T47D (cell line): ENCODE data around the gene SLC7A8.
"Not testable (repeated sequence)": the region's sequence is repeated elsewhere in the genome, so short reads cannot be mapped to it uniquely, and the experiment has no call there.

ENCODE experiments used
- DNase-seq, 2 experiments: peaks; one replicate each; pipeline versions ENCODE4 v3.0.0 to v3.0.0-alpha.2; 2011 to 2012; ENCODE audit warnings: low read depth in 1 of 2, low spot score in 1 of 2
- JUND ChIP-seq: IDR thresholded peaks from 2 replicates; pipeline ENCODE4 v1.6.1; 2012; ENCODE audit warnings: low read depth
- in situ Hi-C: cut with HindIII; loops from 2 replicates; pipeline ENCODE4 v1.10.0; 2016; ENCODE audit warnings: low sequenced_read_pairs, low pct_unique_long_range_greater_than_20kb

SLC7A8 gene

DNA sequence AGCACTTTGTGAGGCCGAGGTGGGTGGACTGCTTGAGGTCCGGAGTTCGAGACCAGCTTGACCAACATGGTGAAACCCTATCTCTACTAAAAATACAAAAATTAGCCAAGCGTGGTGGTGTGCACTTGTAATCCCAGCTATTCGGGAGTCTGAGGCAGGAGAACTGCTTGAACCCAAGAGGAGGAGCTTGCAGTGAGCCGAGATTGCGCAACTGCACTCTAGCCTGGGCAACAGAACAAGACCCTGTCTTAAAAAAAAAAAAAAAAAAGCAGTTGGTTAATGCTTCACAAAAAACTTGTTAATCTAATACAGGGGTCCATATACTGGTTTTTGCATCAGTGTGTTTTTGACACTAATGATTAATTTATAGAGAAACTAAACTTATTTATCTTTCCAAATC lies 18.5 kb upstream of the SLC7A8 start:
- no peak for TF ChIP-seq JUND
- in situ Hi-C loops = no loop called here
- DNase-seq = no peak

- DNase-seq, in situ Hi-C loops: not testable (repeated sequence)
Observed at GRCh38 chr14:23199141-23199540, 15.7 kb upstream of the SLC7A8 start.

- in situ Hi-C loops, DNase-seq: not testable (repeated sequence)
Observed at GRCh38 chr14:23196487-23196886, 13.0 kb upstream of the SLC7A8 start.

DNA sequence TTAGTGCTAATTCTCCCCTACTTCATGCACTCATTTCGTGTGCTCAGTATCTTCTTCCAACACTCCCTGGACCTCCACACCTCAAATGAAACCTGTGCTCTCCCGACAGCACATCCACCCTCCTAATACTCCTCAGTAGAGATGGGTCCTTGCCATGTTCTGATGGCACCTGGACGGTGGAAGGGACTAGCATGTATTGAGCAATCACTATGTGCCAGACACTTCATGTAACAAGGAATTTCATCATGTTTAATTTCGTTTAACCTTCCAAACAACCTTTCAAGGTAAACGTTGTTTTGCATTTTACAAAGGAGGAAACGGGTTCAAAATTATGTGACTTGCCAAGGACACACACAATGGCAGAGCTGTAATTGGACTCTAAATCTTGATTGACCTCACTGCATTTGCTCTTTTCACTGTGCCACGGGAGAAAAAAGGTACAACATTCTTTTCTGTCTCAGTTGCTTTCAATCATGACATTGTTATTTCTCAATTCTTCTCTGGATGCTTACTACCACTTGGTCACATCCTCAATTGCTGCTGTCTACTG lies 12.2 kb upstream of the SLC7A8 start:
- in situ Hi-C loops = no loop called here
- TF ChIP-seq JUND = no peak
- peak in 1 of 2 experiments; percentile 46 for DNase-seq

- no peak for TF ChIP-seq JUND
- DNase-seq = no peak
- in situ Hi-C loops = no loop called here
Observed at GRCh38 chr14:23193432-23193831, 10.0 kb upstream of the SLC7A8 start.

DNA sequence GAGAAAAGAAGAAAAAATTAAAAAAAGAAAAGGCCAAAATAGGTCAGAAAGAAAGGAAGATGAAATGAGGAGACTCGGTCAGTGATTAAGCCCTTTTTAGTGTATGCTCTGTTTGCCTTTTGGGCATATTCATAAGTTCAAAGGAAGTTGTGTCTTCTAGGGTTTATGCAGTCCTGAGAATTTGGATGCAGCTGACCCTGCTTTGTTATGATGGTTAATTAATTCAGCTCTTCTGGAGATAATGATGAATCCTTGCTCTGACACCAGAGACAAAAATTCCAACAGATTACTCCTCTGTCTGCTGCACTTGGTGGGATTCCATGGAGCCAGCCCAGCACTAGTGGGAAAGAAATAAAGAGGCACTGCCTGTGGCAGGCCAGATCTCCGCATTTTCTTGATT lies 4.5 kb upstream of the SLC7A8 start:
- in situ Hi-C loops = no loop called here

GRCh38 chr14:23186913-23187654 lies 3.6 kb upstream of the SLC7A8 start:
- in situ Hi-C loops = no loop called here
- no peak for TF ChIP-seq JUND
- peak in 1 of 2 experiments; percentile 70 for DNase-seq

More for the DNA sequence above, 4.5 kb upstream of the SLC7A8 start:
- no peak for DNase-seq
- no peak for TF ChIP-seq JUND

- DNase-seq = no peak
- in situ Hi-C loops = no loop called here
- no peak for TF ChIP-seq JUND
Observed at GRCh38 chr14:23185063-23185462, 1.6 kb upstream of the SLC7A8 start.

- TF ChIP-seq JUND = no peak
- DNase-seq = no peak
- in situ Hi-C loops = no loop called here
Observed at GRCh38 chr14:23183158-23183470, 346 bp downstream of the SLC7A8 start.

DNA sequence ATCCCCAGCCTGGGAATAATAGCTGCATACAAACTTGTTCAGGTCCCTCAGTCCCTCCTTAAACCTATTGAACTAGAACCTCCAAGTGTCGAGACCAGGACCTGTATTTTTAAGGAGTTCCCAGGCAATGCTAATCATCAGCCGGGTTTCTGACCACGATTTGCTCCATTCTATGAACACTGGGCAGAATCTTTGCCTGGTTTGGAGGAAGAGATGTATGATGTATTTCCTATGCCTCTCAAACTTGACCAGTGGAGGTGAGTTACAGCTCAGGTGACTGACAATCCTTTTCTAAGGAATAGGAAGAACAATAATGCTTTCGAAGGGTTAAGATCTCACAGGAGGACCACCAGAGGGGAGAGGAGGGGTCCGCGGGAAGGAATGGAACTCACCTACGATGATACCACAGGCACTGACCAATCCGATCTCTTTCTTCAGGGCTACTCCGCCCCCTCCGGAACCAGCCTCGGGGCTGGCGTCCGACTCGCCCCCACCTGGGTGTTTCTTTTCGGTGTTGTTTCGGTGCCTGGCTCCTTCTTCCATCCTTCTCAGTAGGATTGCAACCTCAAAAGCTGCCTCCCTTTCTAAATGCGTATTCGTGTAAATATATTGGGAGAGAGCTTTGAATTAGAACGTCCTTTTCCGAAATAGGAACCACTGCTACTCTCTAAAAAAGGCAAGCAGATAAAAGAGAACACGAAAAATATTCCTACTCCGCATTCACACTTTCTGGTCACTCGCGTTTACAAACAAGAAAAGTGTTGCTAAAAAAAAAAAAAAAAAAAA lies 895 bp downstream of the SLC7A8 start:
- DNase-seq = peak in 1 of 2 experiments; percentile 59
- in situ Hi-C loops = no loop called here
- TF ChIP-seq JUND = no peak

- no peak for DNase-seq
- TF ChIP-seq JUND = no peak
- in situ Hi-C loops = no loop called here
Observed at GRCh38 chr14:23181946-23182345, 1.5 kb downstream of the SLC7A8 start.

- TF ChIP-seq JUND = no peak
- no peak for DNase-seq
- in situ Hi-C loops = no loop called here
Observed at GRCh38 chr14:23181453-23181852, 2.0 kb downstream of the SLC7A8 start.

- DNase-seq = peak in 1 of 2 experiments; percentile 70
- in situ Hi-C loops = no loop called here
- TF ChIP-seq JUND = no peak
Observed at GRCh38 chr14:23177181-23177580, 6.3 kb downstream of the SLC7A8 start.
